DMS 273 treated with DMSO at 0.1 percent for 48 hours (cell line): ENCODE results near the gene FMNL2.

Source experiments
- DNase-seq: peaks from one replicate; lab custom pipeline; 2025; lab: John Stamatoyannopoulos, UW

FMNL2 gene

GRCh38 chr2:152650768-152651371 is 315.9 kb downstream of the FMNL2 start:
- no peak for DNase-seq

- DNase-seq, result no peak
These were observed 316.9 kb downstream of the FMNL2 start for GRCh38 chr2:152651834-152652233.

GRCh38 chr2:152655880-152656279 is 320.9 kb downstream of the FMNL2 start:
- no peak for DNase-seq

- no peak for DNase-seq
These were observed 322.1 kb downstream of the FMNL2 start for GRCh38 chr2:152657043-152657442.

- no peak for DNase-seq
These were observed 323.2 kb downstream of the FMNL2 start for GRCh38 chr2:152658221-152658620.

- DNase-seq, result no peak
These were observed 326.1 kb downstream of the FMNL2 start for GRCh38 chr2:152661076-152661475.

- DNase-seq, result no peak
These were observed 329.8 kb downstream of the FMNL2 start for GRCh38 chr2:152664725-152665124.

GRCh38 chr2:152674334-152674733 is 339.4 kb downstream of the FMNL2 start:
- no peak for DNase-seq

GRCh38 chr2:152676461-152676860 is 341.5 kb downstream of the FMNL2 start:
- DNase-seq, result no peak

GRCh38 chr2:152678808-152679207 is 343.8 kb downstream of the FMNL2 start:
- DNase-seq, result no peak

- DNase-seq, result no peak
These were observed 347.7 kb downstream of the FMNL2 start for GRCh38 chr2:152682663-152683062.

- no peak for DNase-seq
These were observed 348.4 kb downstream of the FMNL2 start for GRCh38 chr2:152683400-152683799.

GRCh38 chr2:152686321-152686720 is 351.3 kb downstream of the FMNL2 start:
- no peak for DNase-seq

- no peak for DNase-seq
These were observed 358.1 kb downstream of the FMNL2 start for GRCh38 chr2:152693033-152693432.

GRCh38 chr2:152694161-152694661 is 359.2 kb downstream of the FMNL2 start:
- DNase-seq, result no peak

- DNase-seq, result no peak
These were observed 360.8 kb downstream of the FMNL2 start for GRCh38 chr2:152695763-152696162.

- no peak for DNase-seq
These were observed 361.5 kb downstream of the FMNL2 start for GRCh38 chr2:152696476-152696875.
